Erythroblast (primary cell): ENCODE data around the gene TOP3A.

Experiments
- GATA1 ChIP-seq: IDR thresholded peaks from 2 replicates; pipeline ENCODE4 v1.6.1; 2011; ENCODE audit warnings: low read depth, mild to moderate bottlenecking, control low read depth, low read length, moderate library complexity
- POLR2A ChIP-seq: IDR thresholded peaks from 2 replicates; pipeline ENCODE4 v1.6.1; 2011; ENCODE audit warnings: mild to moderate bottlenecking, low read length

GRCh38 chr17:18240449-18240848, 74.3 kb downstream of the TOP3A start:
- no peak for TF ChIP-seq POLR2A
- TF ChIP-seq GATA1: no peak
